Endothelial cell of umbilical vein (primary cell): ENCODE measurements around the gene TSPAN18. TPM values are rescaled to one million over a fixed set of nuclear protein-coding genes. Genes with fewer than 3 reads are reported as not detected.

Source experiments
- BruUV-seq: library from RNA; stranded (reverse); fragments of 400-500 nt; replicated peaks from 2 replicates; lab custom pipeline; 2021; lab: Mats Ljungman, UMichigan
- CTCF ChIA-PET: fragments of 300-600, 350-600 bp; sonication (Branson Sonifier 250); formaldehyde crosslinking; loops from one replicate; lab custom pipeline; 2021; ENCODE audit warnings: antibody characterized with exemption, inconsistent platforms; lab: Charles Lee
- POLR2A ChIA-PET: fragments of 300-600, 350-600 bp; sonication (Branson Sonifier 250); formaldehyde crosslinking; loops from one replicate; lab custom pipeline; 2021; ENCODE audit warnings: antibody characterized with exemption, inconsistent platforms; lab: Charles Lee
- DNase-seq: peaks from one replicate; pipeline ENCODE4 v3.0.0-alpha.2; 2011; ENCODE audit warnings: low read depth, low spot score
- FAIRE-seq: peaks from 2 replicates; lab custom pipeline; 2011; peaks lifted over from hg19 to GRCh38; lab: Jason Lieb, UNC
- H2AFZ ChIP-seq: 2 replicates; pipeline ENCODE4 v1.6.0; 2012; ENCODE audit warnings: low read depth, low read length, control low read depth, inconsistent platforms
- H3K27ac ChIP-seq: 2 replicates; pipeline ENCODE4 v1.5.1; 2011; ENCODE audit warnings: low read depth, mild to moderate bottlenecking, control low read depth, low read length, moderate library complexity; ENCODE audit not compliant: insufficient read depth
- H3K27me3 ChIP-seq, 2 experiments: 2 replicates each; pipeline versions ENCODE4 v1.6.0 to v1.6.1; 2011; ENCODE audit warnings: low read length in 2 of 2, mixed read lengths in 1 of 2; ENCODE audit not compliant: control insufficient read depth in 2 of 2, insufficient read depth in 2 of 2
- H3K36me3 ChIP-seq, 2 experiments: 2 replicates in 1 of 2; 3 replicates in 1 of 2; pipeline ENCODE4 v1.5.1; 2011; ENCODE audit warnings: low read length in 2 of 2, mild to moderate bottlenecking in 1 of 2, moderate library complexity in 1 of 2; ENCODE audit not compliant: control insufficient read depth in 2 of 2, insufficient read depth in 2 of 2; ENCODE audit errors: extremely low read depth in 1 of 2
- H3K4me1 ChIP-seq: 3 replicates; pipeline ENCODE4 v1.5.1; 2011; ENCODE audit warnings: mild to moderate bottlenecking, low read length; ENCODE audit not compliant: control insufficient read depth, insufficient read depth; ENCODE audit errors: extremely low read depth
- H3K4me2 ChIP-seq: 2 replicates; pipeline ENCODE4 v1.6.1; 2011; ENCODE audit warnings: low read length, control low read depth, mixed read lengths; ENCODE audit not compliant: insufficient read depth
- H3K4me3 ChIP-seq, 3 experiments: fragments of 200-600 bp in 1 of 3; sonication (generic), shearing (Covaris generic) in 1 of 3; replicated peaks in 1 of 3; 2 replicates each; pipeline ENCODE4 v1.5.1; 2011 to 2016; ENCODE audit warnings: control low read depth in 3 of 3, low read length in 3 of 3, mild to moderate bottlenecking in 2 of 3, inconsistent platforms in 1 of 3, low read depth in 1 of 3, moderate library complexity in 1 of 3; ENCODE audit not compliant: insufficient read depth in 1 of 3
- H3K79me2 ChIP-seq: 2 replicates; pipeline ENCODE4 v1.6.0; 2012; ENCODE audit warnings: low read length, inconsistent platforms; ENCODE audit not compliant: control insufficient read depth, insufficient read depth
- H3K9ac ChIP-seq: replicated peaks from 2 replicates; pipeline ENCODE3; 2011; ENCODE audit warnings: low read length, control low read depth; ENCODE audit not compliant: insufficient read depth; ENCODE audit errors: extremely low read depth
- H3K9me1 ChIP-seq: replicated peaks from 3 replicates; pipeline ENCODE4 v1.6.0; 2011; ENCODE audit warnings: mild to moderate bottlenecking, low read length; ENCODE audit not compliant: control insufficient read depth, insufficient read depth; ENCODE audit errors: extremely low read depth
- H3K9me3 ChIP-seq: replicated peaks from 2 replicates; pipeline ENCODE4 v1.5.1; 2012; ENCODE audit warnings: low read length, inconsistent platforms; ENCODE audit not compliant: control insufficient read depth, insufficient read depth
- H4K20me1 ChIP-seq: replicated peaks from 2 replicates; pipeline ENCODE3; 2011; ENCODE audit warnings: mild to moderate bottlenecking, low read length; ENCODE audit not compliant: control insufficient read depth, insufficient read depth; ENCODE audit errors: extremely low read depth
- CTCF ChIP-seq, 2 donors: IDR thresholded peaks; 1 replicate in 1 of 2; 2 replicates in 1 of 2; pipeline ENCODE4 v1.5.1; 2011; ENCODE audit warnings: low read length in 2 of 2, mild to moderate bottlenecking in 2 of 2, moderate library complexity in 2 of 2, control low read depth in 1 of 2, inconsistent platforms in 1 of 2, low read depth in 1 of 2; ENCODE audit not compliant: insufficient read depth in 1 of 2; ENCODE audit errors: extremely low read depth in 1 of 2
- EZH2 ChIP-seq: IDR thresholded peaks from 2 replicates; pipeline ENCODE4 v1.6.1; 2012; ENCODE audit warnings: borderline replicate concordance, low read depth, mild to moderate bottlenecking, moderate library complexity, low read length, inconsistent platforms; ENCODE audit not compliant: severe bottlenecking
- FOS ChIP-seq: IDR thresholded peaks from 2 replicates; pipeline ENCODE4 v1.6.1; 2011; ENCODE audit warnings: mild to moderate bottlenecking, low read length, moderate library complexity, borderline replicate concordance; ENCODE audit not compliant: insufficient read depth
- GATA2 ChIP-seq: IDR thresholded peaks from 2 replicates; pipeline ENCODE4 v1.7.0; 2011; ENCODE audit warnings: low read depth, mild to moderate bottlenecking, moderate library complexity, mixed read lengths, low read length; ENCODE audit not compliant: insufficient read length, insufficient read depth
- JUN ChIP-seq: IDR thresholded peaks from 2 replicates; pipeline ENCODE4 v1.6.1; 2011; ENCODE audit warnings: borderline replicate concordance, low read depth; ENCODE audit not compliant: insufficient read length, insufficient read depth
- MYC ChIP-seq: IDR thresholded peaks from one replicate; pipeline ENCODE4 v1.6.1; 2011; ENCODE audit warnings: mild to moderate bottlenecking, low read depth, low read length
- POLR2A ChIP-seq: IDR thresholded peaks from 2 replicates; pipeline ENCODE4 v1.6.1; 2012; ENCODE audit warnings: low read depth, mild to moderate bottlenecking, control low read depth, low read length
- POLR2AphosphoS5 ChIP-seq: IDR thresholded peaks from 2 replicates; pipeline ENCODE4 v1.6.1; 2012; ENCODE audit warnings: low read depth, mild to moderate bottlenecking, control low read depth, low read length, moderate library complexity; ENCODE audit not compliant: insufficient read depth
- dilution Hi-C: fragments of 300-500 bp; cut with MboI; formaldehyde crosslinking; loops from one replicate; pipeline ENCODE4 v1.15.0; 2019; ENCODE audit warnings: low sequenced_read_pairs; ENCODE audit not compliant: extremely low pct_ligation_motif_present
- intact Hi-C: fragments of 100-400 bp; cut with micrococcal nuclease; formaldehyde crosslinking; loops from one replicate; pipeline ENCODE4 v1.10.0; 2022
- polyA plus RNA-seq, 4 experiments: library from polyadenylated mRNA; depleted of rRNA in 3 of 4; stranded (reverse) in 3 of 4; unstranded in 1 of 4; fragments of >200 nt; gene quantifications; 2 replicates each; pipeline versions ENCODE4 v1.2.1 to v1.2.3, GENCODE V29; 2011 to 2012; ENCODE audit warnings: missing spikeins in 1 of 4
- total RNA-seq: library from RNA; stranded (reverse); gene quantifications from 2 replicates; pipeline ENCODE4 v1.2.3, GENCODE V29; 2021

TSPAN18 gene
- total and polyA plus RNA-seq, 2 donors (not counting 3 experiments of a cell fraction or from before 2014, with no cell fraction given): 32.2 to 118 TPM

DNA sequence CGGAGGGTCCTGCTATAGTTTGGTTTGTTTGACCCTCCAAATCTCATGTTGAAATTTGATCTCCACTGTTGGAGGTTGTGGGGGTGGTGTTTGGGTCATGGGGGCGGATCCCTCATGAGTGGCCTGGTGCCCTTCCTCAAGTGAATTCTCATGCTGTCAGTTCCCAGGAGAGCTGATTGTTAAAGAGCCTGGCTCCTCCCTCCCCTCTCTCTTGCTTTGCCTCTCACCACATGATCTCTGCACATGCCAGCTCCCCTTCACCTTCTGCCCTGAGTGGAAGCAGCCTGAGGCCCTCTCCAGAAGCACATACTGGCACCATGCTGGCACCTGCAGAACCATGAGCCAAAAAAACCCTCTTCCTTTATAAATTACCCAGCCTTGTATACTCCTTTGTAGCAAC lies 7.1 kb downstream of the TSPAN18 start:
- TF ChIP-seq MYC (no peak), GATA2 (no peak), POLR2AphosphoS5 (no peak), JUN (no peak), FOS (no peak), POLR2A (no peak), EZH2 (no peak), CTCF (IDR thresholded peaks at IDR 0.05; ENCODE audit: extremely low read depth in 1 of 2, insufficient read depth in 1 of 2, low read depth in 1 of 2, low read length in 2 of 2) (no peak)
- Histone ChIP-seq H2AFZ (no peak overlapping the region), H3K4me2 (no peak overlapping the region), H3K27me3 (peaks cover 0 to 2% of the 10 kb centered on the region in 2 experiments), H3K36me3 (no peaks in the 10 kb centered on the region), H3K9me3 (no peaks in the 10 kb centered on the region), H3K27ac (no peak overlapping the region), H3K9me1 (no peaks in the 10 kb centered on the region), H4K20me1 (no peaks in the 10 kb centered on the region), H3K79me2 (no peaks in the 10 kb centered on the region), H3K4me3 (no peak overlapping the region), H3K9ac (no peak overlapping the region), H3K4me1 (peaks cover 14% of the 10 kb centered on the region)
- intact Hi-C loops: no loop called here
- ChIA-PET POLR2A (no interaction called here), CTCF (no interaction called here)
- BruUV-seq: no TSS peak
- FAIRE-seq (no peak), DNase-seq (no peak)
- dilution Hi-C loops: no loop called here
